AG04450 (cell line): ENCODE measurements around the gene CCL15. TPM values are rescaled to one million over a fixed set of nuclear protein-coding genes. Genes with fewer than 3 reads are reported as not detected.
"Not testable (repeated sequence)": the region's sequence is repeated elsewhere in the genome, so short reads cannot be mapped to it uniquely, and the experiment has no call there.

Experiments used
- CTCF ChIA-PET: fragments of 300-600, 350-600 bp; formaldehyde crosslinking; extraction: SDS; loops from one replicate; lab custom pipeline; 2022; ENCODE audit warnings: antibody characterized with exemption, inconsistent platforms; lab: Charles Lee
- POLR2A ChIA-PET: fragments of 350-600 bp; formaldehyde crosslinking; extraction: SDS; loops from one replicate; lab custom pipeline; 2021; ENCODE audit warnings: antibody characterized with exemption, inconsistent platforms; lab: Yijun Ruan, JAX
- DNase-seq: peaks from one replicate; pipeline ENCODE4 v3.0.0-alpha.2; 2011; ENCODE audit warnings: low read depth, low spot score
- H3K27ac ChIP-seq: one replicate; pipeline ENCODE4 v1.5.1; 2012; ENCODE audit warnings: low read depth, low read length, control low read depth
- H3K27me3 ChIP-seq: one replicate; pipeline ENCODE4 v1.6.0; 2012; ENCODE audit warnings: low read length; ENCODE audit not compliant: control insufficient read depth, insufficient read depth
- H3K4me3 ChIP-seq: 2 replicates; pipeline ENCODE4 v1.5.1; 2011; ENCODE audit warnings: mild to moderate bottlenecking, low read depth, low read length, control low read depth
- H3K9me3 ChIP-seq: 2 replicates; pipeline ENCODE4 v1.5.1; 2012; ENCODE audit warnings: low read length; ENCODE audit not compliant: control insufficient read depth, insufficient read depth
- polyA plus RNA-seq: library from polyadenylated mRNA; depleted of rRNA; stranded (reverse); fragments of >200 nt; gene quantifications from 2 replicates; pipeline ENCODE4 v1.2.3, GENCODE V29; 2011
- TF ChIP-seq, protein P1 (sequence below): IDR thresholded peaks from 2 replicates; pipeline ENCODE4 v1.5.1; 2011; ENCODE audit warnings: low read depth, low read length, control low read depth, inconsistent platforms

Gene CCL15
- polyA plus RNA-seq, 1 experiment: not detected

DNA sequence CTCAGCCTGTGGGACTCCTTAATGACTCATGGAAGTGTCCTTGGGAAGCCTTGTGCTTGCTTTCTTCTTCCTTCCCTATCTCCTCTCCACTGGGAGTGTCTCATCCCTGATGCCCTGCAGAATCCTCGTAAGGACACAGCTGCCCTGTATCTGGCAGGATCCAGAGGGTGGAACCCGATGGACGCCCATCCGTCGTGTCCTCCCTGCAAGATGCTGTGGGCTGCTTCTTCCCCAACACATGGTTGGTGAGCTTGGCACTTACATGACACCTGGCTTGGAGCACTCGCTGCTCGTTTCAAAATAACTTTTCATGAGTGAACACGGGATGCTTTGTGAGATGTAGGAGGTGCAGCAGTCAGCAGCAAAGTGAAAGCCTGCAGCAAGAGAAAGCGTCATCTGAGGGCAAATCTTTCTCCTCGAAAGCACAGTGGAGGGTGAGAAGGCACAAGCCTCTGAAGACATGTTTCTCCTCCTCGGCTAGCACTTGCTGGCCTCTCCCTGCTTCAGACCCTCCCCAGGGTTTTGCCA is 3.3 kb downstream of the CCL15 start:
- no peak overlapping the region for H3K4me3 ChIP-seq
- CTCF ChIA-PET: no interaction called here
- H3K9me3 ChIP-seq: no peaks in the 10 kb centered on the region
- POLR2A ChIA-PET: no interaction called here
- TF ChIP-seq, protein P1, sequence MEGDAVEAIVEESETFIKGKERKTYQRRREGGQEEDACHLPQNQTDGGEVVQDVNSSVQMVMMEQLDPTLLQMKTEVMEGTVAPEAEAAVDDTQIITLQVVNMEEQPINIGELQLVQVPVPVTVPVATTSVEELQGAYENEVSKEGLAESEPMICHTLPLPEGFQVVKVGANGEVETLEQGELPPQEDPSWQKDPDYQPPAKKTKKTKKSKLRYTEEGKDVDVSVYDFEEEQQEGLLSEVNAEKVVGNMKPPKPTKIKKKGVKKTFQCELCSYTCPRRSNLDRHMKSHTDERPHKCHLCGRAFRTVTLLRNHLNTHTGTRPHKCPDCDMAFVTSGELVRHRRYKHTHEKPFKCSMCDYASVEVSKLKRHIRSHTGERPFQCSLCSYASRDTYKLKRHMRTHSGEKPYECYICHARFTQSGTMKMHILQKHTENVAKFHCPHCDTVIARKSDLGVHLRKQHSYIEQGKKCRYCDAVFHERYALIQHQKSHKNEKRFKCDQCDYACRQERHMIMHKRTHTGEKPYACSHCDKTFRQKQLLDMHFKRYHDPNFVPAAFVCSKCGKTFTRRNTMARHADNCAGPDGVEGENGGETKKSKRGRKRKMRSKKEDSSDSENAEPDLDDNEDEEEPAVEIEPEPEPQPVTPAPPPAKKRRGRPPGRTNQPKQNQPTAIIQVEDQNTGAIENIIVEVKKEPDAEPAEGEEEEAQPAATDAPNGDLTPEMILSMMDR: no peak
- H3K27me3 ChIP-seq: no peaks in the 10 kb centered on the region
- H3K27ac ChIP-seq: no peak overlapping the region
- DNase-seq: no peak

DNA sequence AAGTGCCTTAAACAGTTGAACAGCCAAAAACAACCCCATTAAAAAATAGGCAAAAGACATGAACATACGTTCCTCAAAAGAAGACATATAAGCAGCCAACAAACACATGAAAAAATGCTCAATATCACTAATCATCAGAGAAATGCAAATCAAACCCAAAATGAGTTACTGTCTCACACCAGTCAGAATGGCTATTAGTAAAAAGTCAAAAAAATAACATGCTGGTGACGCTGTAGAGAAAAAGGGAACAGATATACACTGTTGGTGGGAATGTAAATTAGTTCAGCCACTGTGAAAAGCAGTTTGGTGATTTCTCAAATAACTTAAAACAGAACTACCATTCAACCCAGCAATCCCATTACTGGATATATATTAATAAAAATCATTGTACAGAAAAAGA is 6.0 kb downstream of the CCL15 start:
- CTCF ChIA-PET, POLR2A ChIA-PET, DNase-seq, H3K9me3 ChIP-seq, H3K27me3 ChIP-seq, H3K4me3 ChIP-seq, H3K27ac ChIP-seq: not testable (repeated sequence)

DNA sequence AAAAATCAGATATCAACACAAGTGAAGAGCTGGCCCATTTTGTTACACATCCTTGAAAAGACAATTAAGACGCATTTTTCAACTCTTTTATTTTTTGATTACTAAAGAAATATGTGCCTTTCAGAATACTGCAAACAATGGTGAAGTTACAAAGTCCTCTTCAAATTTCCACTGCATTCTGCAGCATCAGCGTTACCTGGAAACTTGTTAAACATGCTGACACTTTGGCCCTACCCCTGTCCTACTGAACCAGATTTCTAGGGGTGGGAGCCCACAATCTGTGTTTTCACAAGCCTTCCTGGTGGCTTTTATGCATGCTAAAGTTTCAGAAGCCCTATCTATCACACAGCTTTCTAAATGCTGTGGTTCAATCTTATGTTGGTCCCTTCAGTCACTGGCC is 10.3 kb downstream of the CCL15 start:
- no peak overlapping the region for H3K4me3 ChIP-seq
- no peak overlapping the region for H3K27ac ChIP-seq
- CTCF ChIA-PET: no interaction called here
- TF ChIP-seq, protein P1: no peak
- H3K27me3 ChIP-seq: no peaks in the 10 kb centered on the region
- no peak for DNase-seq
- POLR2A ChIA-PET: no interaction called here
- H3K9me3 ChIP-seq: no peaks in the 10 kb centered on the region

DNA sequence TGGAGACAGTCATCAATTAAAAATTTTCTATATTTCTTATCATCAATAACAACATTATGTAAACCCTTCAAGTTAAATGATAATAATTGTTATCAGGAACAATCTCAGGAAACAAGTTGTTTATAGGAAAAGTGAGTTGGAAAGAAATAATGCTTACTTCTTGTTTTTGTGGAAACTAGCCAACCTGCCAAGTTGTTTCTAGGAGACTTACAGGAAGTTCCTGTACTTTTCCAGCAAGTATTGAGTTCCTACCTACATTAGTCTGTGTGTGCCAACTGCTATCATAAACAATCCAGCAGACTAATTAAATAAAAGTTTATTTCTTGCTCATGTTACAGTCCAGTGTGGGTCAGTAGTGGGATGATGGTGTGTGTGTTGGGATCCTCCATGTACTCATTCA is 13.2 kb downstream of the CCL15 start:
- no peak overlapping the region for H3K4me3 ChIP-seq
- ChIA-PET POLR2A (no interaction called here), CTCF (no interaction called here)
- H3K9me3 ChIP-seq: no peaks in the 10 kb centered on the region
- no peak overlapping the region for H3K27ac ChIP-seq
- DNase-seq: no peak
- no peaks in the 10 kb centered on the region for H3K27me3 ChIP-seq
- TF ChIP-seq, protein P1: no peak

DNA sequence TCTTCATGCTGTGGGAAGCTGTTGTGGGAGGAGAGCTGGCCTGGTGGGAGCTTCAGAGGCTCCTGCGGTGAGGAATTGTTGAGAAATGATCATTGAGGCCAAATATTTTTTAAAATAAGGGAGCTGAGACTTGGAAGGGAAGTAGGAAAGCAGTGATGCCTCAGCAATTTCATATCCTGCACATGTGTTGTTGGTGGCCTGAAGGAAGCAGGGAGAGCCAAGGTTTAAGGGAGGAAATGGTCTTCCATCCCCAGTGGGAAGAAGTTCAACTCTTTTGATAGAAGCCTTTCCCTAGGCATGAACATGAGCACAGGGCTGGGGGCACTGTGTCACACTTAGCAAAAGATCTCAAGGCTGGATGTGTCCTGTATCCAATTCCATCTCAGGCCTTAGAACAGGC is 14.7 kb downstream of the CCL15 start, which contains the start of gene CCL14:
TSS of gene CCL14 (minus strand) at position 87 of the 400 bp plus-strand sequence. CDS start at position 7, 80 bp downstream.
- H3K27me3 ChIP-seq: no peaks in the 10 kb centered on the region
- H3K4me3 ChIP-seq: no peak within 1 kb of the TSS
- no peak within 1 kb of the TSS for H3K27ac ChIP-seq
- ChIA-PET CTCF (interaction anchor here (1.1 kb wide), 1 partner anchor 86 kb away, joined by 3 read pairs; no protein-coding TSS in a partner anchor), POLR2A (no interaction called here)
- H3K9me3 ChIP-seq: no peaks in the 10 kb centered on the region
- TF ChIP-seq, protein P1: no peak
- no peak for DNase-seq
